ENCODE measurements around the gene CD80.

DNA sequence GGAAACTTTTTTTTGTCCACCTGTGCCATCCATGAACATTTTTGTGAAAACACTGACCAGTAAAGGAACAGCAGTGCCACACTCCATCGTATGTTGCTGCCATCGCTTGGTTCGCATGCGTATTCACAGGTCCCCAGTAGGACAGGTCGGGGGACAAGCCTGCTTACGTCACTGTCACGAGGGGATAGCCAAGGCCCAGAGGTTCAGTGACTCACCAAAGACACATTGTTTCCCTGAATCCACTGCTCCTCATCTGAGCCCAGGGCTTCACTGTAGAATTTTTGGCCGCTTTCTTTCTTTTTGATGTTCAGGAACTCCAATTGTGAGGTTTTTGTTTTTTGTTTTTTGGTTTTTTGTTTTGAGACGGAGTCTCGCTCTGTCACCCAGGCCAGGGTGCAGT, 25.8 kb upstream of the CD80 start:
- TF ChIP-seq, protein P1, sequence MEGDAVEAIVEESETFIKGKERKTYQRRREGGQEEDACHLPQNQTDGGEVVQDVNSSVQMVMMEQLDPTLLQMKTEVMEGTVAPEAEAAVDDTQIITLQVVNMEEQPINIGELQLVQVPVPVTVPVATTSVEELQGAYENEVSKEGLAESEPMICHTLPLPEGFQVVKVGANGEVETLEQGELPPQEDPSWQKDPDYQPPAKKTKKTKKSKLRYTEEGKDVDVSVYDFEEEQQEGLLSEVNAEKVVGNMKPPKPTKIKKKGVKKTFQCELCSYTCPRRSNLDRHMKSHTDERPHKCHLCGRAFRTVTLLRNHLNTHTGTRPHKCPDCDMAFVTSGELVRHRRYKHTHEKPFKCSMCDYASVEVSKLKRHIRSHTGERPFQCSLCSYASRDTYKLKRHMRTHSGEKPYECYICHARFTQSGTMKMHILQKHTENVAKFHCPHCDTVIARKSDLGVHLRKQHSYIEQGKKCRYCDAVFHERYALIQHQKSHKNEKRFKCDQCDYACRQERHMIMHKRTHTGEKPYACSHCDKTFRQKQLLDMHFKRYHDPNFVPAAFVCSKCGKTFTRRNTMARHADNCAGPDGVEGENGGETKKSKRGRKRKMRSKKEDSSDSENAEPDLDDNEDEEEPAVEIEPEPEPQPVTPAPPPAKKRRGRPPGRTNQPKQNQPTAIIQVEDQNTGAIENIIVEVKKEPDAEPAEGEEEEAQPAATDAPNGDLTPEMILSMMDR (conservative IDR thresholded peaks at IDR 0.05 in 1 of 2, IDR thresholded peaks at IDR 0.05 in 1 of 2; ENCODE audit: low read depth in 1 of 2, low read length in 2 of 2): no peak
- no peak for TF ChIP-seq EZH2 (IDR thresholded peaks at IDR 0.05; ENCODE audit: low read length, missing control alignments)

Measured in fibroblast of lung (primary cell).